Stimulated activated CD4-positive, alpha-beta T cell treated with anti-CD3 and anti-CD28 coated beads, Interleukin-1b, Interleukin-23, amount 100 ng/mL, for 48 hours (primary cell): ENCODE data around the gene UBE2G2.
A peak's percentile ranks its signal among the peaks of the same experiment; 100 is the strongest.

Source experiments
- DNase-seq: peaks from one replicate; pipeline ENCODE4 v3.0.0-alpha.2; 2020

UBE2G2 gene

GRCh38 chr21:44814498-44815023 lies 12.9 kb upstream of the UBE2G2 start:
- no peak for DNase-seq

- DNase-seq: no peak
Measured at GRCh38 chr21:44813727-44814126, 12.1 kb upstream of the UBE2G2 start.

GRCh38 chr21:44813149-44813548 lies 11.5 kb upstream of the UBE2G2 start:
- DNase-seq: no peak

- no peak for DNase-seq
Measured at GRCh38 chr21:44812640-44813039, 11.0 kb upstream of the UBE2G2 start.

GRCh38 chr21:44810779-44811178 lies 9.2 kb upstream of the UBE2G2 start:
- no peak for DNase-seq

GRCh38 chr21:44805859-44806258 lies 4.2 kb upstream of the UBE2G2 start:
- no peak for DNase-seq

- no peak for DNase-seq
Measured at GRCh38 chr21:44805226-44805625, 3.6 kb upstream of the UBE2G2 start.

GRCh38 chr21:44804762-44805161 lies 3.1 kb upstream of the UBE2G2 start:
- no peak for DNase-seq

GRCh38 chr21:44803651-44804050 lies 2.0 kb upstream of the UBE2G2 start:
- no peak for DNase-seq

- DNase-seq: no peak
Measured at GRCh38 chr21:44802396-44803153, 955 bp upstream of the UBE2G2 start.

- no peak for DNase-seq
Measured at GRCh38 chr21:44800971-44801467, 601 bp downstream of the UBE2G2 start.

- no peak for DNase-seq
Measured at GRCh38 chr21:44800103-44800502, 1.5 kb downstream of the UBE2G2 start.

GRCh38 chr21:44799646-44800045 lies 2.0 kb downstream of the UBE2G2 start:
- no peak for DNase-seq

- no peak for DNase-seq
Measured at GRCh38 chr21:44797775-44798174, 3.8 kb downstream of the UBE2G2 start.

GRCh38 chr21:44795342-44795741 lies 6.3 kb downstream of the UBE2G2 start:
- no peak for DNase-seq

GRCh38 chr21:44793592-44794374 lies 7.8 kb downstream of the UBE2G2 start:
- DNase-seq: no peak

- DNase-seq: peak; percentile 41
Measured at GRCh38 chr21:44792702-44793591, 8.7 kb downstream of the UBE2G2 start.

GRCh38 chr21:44791993-44792392 lies 9.6 kb downstream of the UBE2G2 start:
- DNase-seq: no peak

- no peak for DNase-seq
Measured at GRCh38 chr21:44791246-44791645, 10.4 kb downstream of the UBE2G2 start.

- no peak for DNase-seq
Measured at GRCh38 chr21:44790368-44790767, 11.3 kb downstream of the UBE2G2 start.

- no peak for DNase-seq
Measured at GRCh38 chr21:44789880-44790279, 11.7 kb downstream of the UBE2G2 start.

- DNase-seq: no peak
Measured at GRCh38 chr21:44785620-44786335, 15.8 kb downstream of the UBE2G2 start.
